ENCODE results near the gene LAIR1.
"Not testable (repeated sequence)": the region's sequence is repeated elsewhere in the genome, so short reads cannot be mapped to it uniquely, and the experiment has no call there.

The LAIR1 gene

GRCh38 chr19:54376610-54377285 lies 12.0 kb upstream of the LAIR1 start:
- H3K27ac ChIP-seq, result no peak overlapping the region
- no peak for TF ChIP-seq CTCF (conservative IDR thresholded peaks at IDR 0.05)

GRCh38 chr19:54375181-54375938 lies 10.6 kb upstream of the LAIR1 start:
- not testable (repeated sequence) for H3K27ac ChIP-seq

GRCh38 chr19:54373781-54374631 lies 9.3 kb upstream of the LAIR1 start:
- no peak overlapping the region for H3K27ac ChIP-seq
- TF ChIP-seq CTCF (conservative IDR thresholded peaks at IDR 0.05), result no peak

GRCh38 chr19:54371453-54371852 lies 6.7 kb upstream of the LAIR1 start:
- H3K27ac ChIP-seq, result not testable (repeated sequence)

- not testable (repeated sequence) for H3K27ac ChIP-seq
These were observed 5.7 kb upstream of the LAIR1 start for GRCh38 chr19:54370434-54370796.

GRCh38 chr19:54369688-54370433 lies 5.1 kb upstream of the LAIR1 start:
- not testable (repeated sequence) for H3K27ac ChIP-seq

- no peak overlapping the region for H3K27ac ChIP-seq
These were observed 4.5 kb upstream of the LAIR1 start for GRCh38 chr19:54369082-54369687.

GRCh38 chr19:54366811-54367210 lies 2.1 kb upstream of the LAIR1 start:
- no peak overlapping the region for H3K27ac ChIP-seq
- no peak for TF ChIP-seq CTCF (conservative IDR thresholded peaks at IDR 0.05)

More at GRCh38 chr19:54369082-54369687, 4.5 kb upstream of the LAIR1 start:
- no peak for TF ChIP-seq CTCF (conservative IDR thresholded peaks at IDR 0.05)

GRCh38 chr19:54365798-54366197 lies 1.1 kb upstream of the LAIR1 start:
- not testable (repeated sequence) for H3K27ac ChIP-seq

GRCh38 chr19:54361680-54362422 lies 2.9 kb downstream of the LAIR1 start:
- not testable (repeated sequence) for H3K27ac ChIP-seq

Data from VCaP (cell line).